H1 (cell line): ENCODE results near the gene TRIM75. TPM values are rescaled to one million over a fixed set of nuclear protein-coding genes. Genes with fewer than 3 reads are reported as not detected.

Experiments used
- CTCF ChIA-PET: fragments of 300-600 bp; sonication (Branson Sonifier 250); formaldehyde crosslinking; loops from one replicate; lab custom pipeline; 2021; ENCODE audit not compliant: partially characterized antibody; lab: Charles Lee
- POLR2A ChIA-PET: fragments of 300-600 bp; sonication (Branson Sonifier 250); formaldehyde crosslinking; loops from one replicate; lab custom pipeline; 2021; ENCODE audit warnings: inconsistent platforms; ENCODE audit not compliant: partially characterized antibody; lab: Charles Lee
- DNase-seq, 2 experiments: peaks; one replicate each; pipeline versions ENCODE4 v3.0.0 to v3.0.0-alpha.2; 2010 to 2022; ENCODE audit warnings: low spot score in 2 of 2, low read depth in 1 of 2, mixed read lengths in 1 of 2
- FAIRE-seq: peaks from 2 replicates; lab custom pipeline; 2011; peaks lifted over from hg19 to GRCh38; lab: Jason Lieb, UNC
- H2AFZ ChIP-seq: 2 replicates; pipeline ENCODE4 v1.8.1; 2012; ENCODE audit warnings: low read length, inconsistent platforms
- H2AK5ac ChIP-seq: 2 replicates; pipeline ENCODE4 v1.6.1; 2013; ENCODE audit warnings: low read depth, low read length
- H2BK120ac ChIP-seq: replicated peaks from 2 replicates; pipeline ENCODE3; 2013; ENCODE audit warnings: low read depth, low read length, inconsistent platforms
- H2BK12ac ChIP-seq: 2 replicates; pipeline ENCODE4 v1.6.1; 2013; ENCODE audit warnings: low read depth, low read length
- H2BK15ac ChIP-seq: 2 replicates; pipeline ENCODE4 v1.6.1; 2013; ENCODE audit warnings: low read length
- H2BK20ac ChIP-seq: 2 replicates; pipeline ENCODE4 v1.6.1; 2013; ENCODE audit warnings: low read length
- H2BK5ac ChIP-seq: 2 replicates; pipeline ENCODE4 v1.6.1; 2013; ENCODE audit warnings: low read depth, low read length
- H3K14ac ChIP-seq: 2 replicates; pipeline ENCODE4 v1.6.1; 2013; ENCODE audit warnings: inconsistent platforms; ENCODE audit not compliant: insufficient read length
- H3K18ac ChIP-seq: 2 replicates; pipeline ENCODE4 v1.6.1; 2013; ENCODE audit warnings: low read length; ENCODE audit errors: extremely low read depth
- H3K23ac ChIP-seq: 2 replicates; pipeline ENCODE4 v1.6.1; 2013; ENCODE audit warnings: inconsistent platforms; ENCODE audit not compliant: insufficient read length
- H3K23me2 ChIP-seq: 2 replicates; pipeline ENCODE4 v1.6.1; 2013; ENCODE audit warnings: low read depth, low read length
- H3K27ac ChIP-seq: 2 replicates; pipeline ENCODE4 v1.6.1; 2011; ENCODE audit warnings: low read depth, low read length, inconsistent platforms
- H3K27me3 ChIP-seq, 4 experiments: replicated peaks in 1 of 4; 1 replicate in 1 of 4; 2 replicates in 3 of 4; pipeline versions ENCODE4 v1.6.1 to v1.8.1; 2011 to 2013; ENCODE audit warnings: low read length in 3 of 4, mild to moderate bottlenecking in 3 of 4, inconsistent platforms in 2 of 4, mixed read lengths in 2 of 4, moderate library complexity in 1 of 4; ENCODE audit not compliant: control insufficient read depth in 3 of 4, insufficient read depth in 3 of 4; ENCODE audit errors: extremely low read depth in 1 of 4
- H3K36me3 ChIP-seq, 4 experiments: 2 replicates each; pipeline versions ENCODE4 v1.6.1 to v1.8.1; 2011 to 2013; ENCODE audit warnings: mild to moderate bottlenecking in 4 of 4, low read length in 3 of 4, moderate library complexity in 2 of 4, control low read depth in 1 of 4, inconsistent platforms in 1 of 4; ENCODE audit not compliant: insufficient read depth in 4 of 4, control insufficient read depth in 2 of 4
- H3K4ac ChIP-seq: replicated peaks from 2 replicates; pipeline ENCODE3; 2013; ENCODE audit warnings: low read length, low read depth, mixed read lengths, inconsistent platforms; ENCODE audit not compliant: insufficient read length
- H3K4me1 ChIP-seq, 4 experiments: replicated peaks in 1 of 4; 1 replicate in 1 of 4; 2 replicates in 3 of 4; pipeline versions ENCODE4 v1.6.1 to v1.8.1; 2011 to 2013; ENCODE audit warnings: low read length in 3 of 4, inconsistent platforms in 2 of 4, mixed read lengths in 1 of 4; ENCODE audit not compliant: insufficient read depth in 4 of 4, control insufficient read depth in 3 of 4
- H3K4me2 ChIP-seq, 2 experiments: 2 replicates each; pipeline versions ENCODE4 v1.6.1 to v1.8.1; 2011 to 2013; ENCODE audit warnings: low read depth in 2 of 2, low read length in 2 of 2, control low read depth in 1 of 2, inconsistent platforms in 1 of 2, mild to moderate bottlenecking in 1 of 2; ENCODE audit not compliant: insufficient read depth in 1 of 2
- H3K4me3 ChIP-seq, 4 experiments: fragments of 200-600, 300-600 bp in 1 of 4; sonication (generic), shearing (Covaris generic), sonication (Bioruptor Twin) in 1 of 4; 2 replicates each; pipeline versions ENCODE4 v1.5.1 to v1.8.1; 2011 to 2016; ENCODE audit warnings: low read length in 4 of 4, low read depth in 3 of 4, control low read depth in 2 of 4, inconsistent platforms in 2 of 4, mild to moderate bottlenecking in 2 of 4, mixed read lengths in 1 of 4, moderate library complexity in 1 of 4; ENCODE audit not compliant: insufficient read depth in 2 of 4; ENCODE audit errors: extremely low read depth in 1 of 4
- H3K56ac ChIP-seq: replicated peaks from 2 replicates; pipeline ENCODE3; 2013; ENCODE audit warnings: low read depth, mild to moderate bottlenecking, mixed read lengths, low read length, inconsistent platforms; ENCODE audit not compliant: insufficient read length
- H3K79me1 ChIP-seq: 2 replicates; pipeline ENCODE4 v1.6.1; 2013; ENCODE audit warnings: low read depth, low read length, control low read depth
- H3K79me2 ChIP-seq, 2 experiments: 2 replicates each; pipeline versions ENCODE4 v1.6.1 to v1.8.1; 2012 to 2013; ENCODE audit warnings: low read length in 2 of 2, mild to moderate bottlenecking in 2 of 2, inconsistent platforms in 1 of 2; ENCODE audit not compliant: insufficient read depth in 2 of 2, control insufficient read depth in 1 of 2
- H3K9ac ChIP-seq, 4 experiments: replicated peaks in 1 of 4; 1 replicate in 1 of 4; 2 replicates in 3 of 4; pipeline versions ENCODE4 v1.6.1 to v1.8.1; 2011 to 2013; ENCODE audit warnings: low read depth in 3 of 4, low read length in 3 of 4, control low read depth in 2 of 4, mild to moderate bottlenecking in 2 of 4, moderate library complexity in 2 of 4, inconsistent platforms in 1 of 4; ENCODE audit errors: extremely low read depth in 1 of 4
- H3K9me3 ChIP-seq, 2 experiments: 2 replicates each; pipeline versions ENCODE4 v1.6.1 to v1.8.1; 2012 to 2013; ENCODE audit warnings: mild to moderate bottlenecking in 2 of 2, moderate library complexity in 2 of 2, control low read depth in 1 of 2, inconsistent platforms in 1 of 2, low read depth in 1 of 2, low read length in 1 of 2, mixed read lengths in 1 of 2; ENCODE audit not compliant: insufficient read depth in 2 of 2
- H4K20me1 ChIP-seq, 2 experiments: replicated peaks in 1 of 2; 2 replicates each; pipeline versions ENCODE3 to v1.8.1; 2011 to 2013; ENCODE audit warnings: inconsistent platforms in 2 of 2, low read length in 2 of 2, mild to moderate bottlenecking in 1 of 2; ENCODE audit not compliant: insufficient read depth in 2 of 2, control insufficient read depth in 1 of 2
- H4K5ac ChIP-seq: 2 replicates; pipeline ENCODE4 v1.6.1; 2013; ENCODE audit warnings: low read length, low read depth, mixed read lengths, inconsistent platforms; ENCODE audit not compliant: insufficient read length
- H4K8ac ChIP-seq: 2 replicates; pipeline ENCODE4 v1.8.0; 2013; ENCODE audit warnings: mild to moderate bottlenecking, moderate library complexity, low read length, inconsistent platforms; ENCODE audit not compliant: insufficient read depth; ENCODE audit errors: extremely low read depth
- H4K91ac ChIP-seq: replicated peaks from 2 replicates; pipeline ENCODE3; 2013; ENCODE audit warnings: low read length, mixed read lengths, inconsistent platforms; ENCODE audit not compliant: insufficient read length
- ASH2L ChIP-seq: fragments of 200-600, 300-600 bp; sonication (generic); IDR thresholded peaks from one replicate; pipeline ENCODE4 v1.7.1; 2017; ENCODE audit warnings: low read length
- CTBP2 ChIP-seq: IDR thresholded peaks from 2 replicates; pipeline ENCODE4 v1.7.0; 2011; ENCODE audit warnings: borderline replicate concordance, mild to moderate bottlenecking, moderate library complexity, mixed read lengths, low read length; ENCODE audit not compliant: insufficient read depth, insufficient read length
- EP300 ChIP-seq, 2 experiments: IDR thresholded peaks; 1 replicate in 1 of 2; 2 replicates in 1 of 2; pipeline ENCODE4 v1.6.1; 2011 to 2012; ENCODE audit warnings: low read depth in 2 of 2, low read length in 2 of 2, mild to moderate bottlenecking in 2 of 2, borderline replicate concordance in 1 of 2, inconsistent platforms in 1 of 2, moderate library complexity in 1 of 2
- JUND ChIP-seq: IDR thresholded peaks from 2 replicates; pipeline ENCODE4 v1.6.1; 2011; ENCODE audit warnings: mild to moderate bottlenecking, improper control_type of control experiment, low read length
- POLR2A ChIP-seq, 2 experiments: IDR thresholded peaks; 1 replicate in 1 of 2; 2 replicates in 1 of 2; pipeline ENCODE4 v1.6.1; 2011; ENCODE audit warnings: low read depth in 2 of 2, low read length in 2 of 2, mild to moderate bottlenecking in 2 of 2; ENCODE audit errors: control extremely low read depth in 1 of 2
- POU5F1 ChIP-seq: IDR thresholded peaks from 2 replicates; pipeline ENCODE4 v1.6.1; 2011; ENCODE audit warnings: low read depth, mild to moderate bottlenecking, low read length, moderate library complexity
- RFX5 ChIP-seq: IDR thresholded peaks from 2 replicates; pipeline ENCODE4 v1.6.1; 2011; ENCODE audit warnings: low read depth, low read length, improper control_type of control experiment, borderline replicate concordance
- RNF2 ChIP-seq: fragments of 200-900, 300-1000 bp; sonication (generic); IDR thresholded peaks from 2 replicates; pipeline ENCODE4 v1.7.1; 2016; ENCODE audit warnings: borderline replicate concordance, low read depth, mild to moderate bottlenecking, antibody characterized with exemption, low read length; ENCODE audit not compliant: poor library complexity, severe bottlenecking; ENCODE audit errors: missing control alignments
- RXRA ChIP-seq: IDR thresholded peaks from 2 replicates; pipeline ENCODE4 v1.6.1; 2011; ENCODE audit warnings: low read depth, mild to moderate bottlenecking, low read length, moderate library complexity; ENCODE audit not compliant: insufficient read depth
- SIX5 ChIP-seq: IDR thresholded peaks from 2 replicates; pipeline ENCODE4 v1.6.1; 2011; ENCODE audit warnings: mild to moderate bottlenecking, low read depth, low read length
- SRF ChIP-seq: IDR thresholded peaks from 2 replicates; pipeline ENCODE4 v1.6.1; 2011; ENCODE audit warnings: mild to moderate bottlenecking, low read depth, low read length, moderate library complexity
- TAF7 ChIP-seq: optimal IDR thresholded peaks from 2 replicates; pipeline ENCODE3; 2011; ENCODE audit warnings: low read depth, mild to moderate bottlenecking, inconsistent platforms, low read length, moderate library complexity, borderline replicate concordance
- TBP ChIP-seq: IDR thresholded peaks from 2 replicates; pipeline ENCODE4 v1.6.1; 2011; ENCODE audit warnings: low read depth, low read length, improper control_type of control experiment
- TCF12 ChIP-seq: IDR thresholded peaks from 2 replicates; pipeline ENCODE4 v1.6.1; 2011; ENCODE audit warnings: low read depth, mild to moderate bottlenecking, low read length
- WGBS, 2 experiments: shearing (Covaris generic) in 1 of 2; methylation state at CpG; one replicate each; pipeline versions ENCODE4 v1.1.6 to v1.1.7; 2013 to 2015; ENCODE audit warnings: low lambda C conversion rate in 2 of 2, mixed read lengths in 2 of 2, inconsistent platforms in 1 of 2, low coverage in 1 of 2, missing lambda C conversion rate in 1 of 2; ENCODE audit not compliant: insufficient replicate concordance in 2 of 2, insufficient coverage in 1 of 2, insufficient read length in 1 of 2; ENCODE audit errors: extremely low coverage in 1 of 2, missing lambda C conversion rate in 1 of 2; 5-methylcytosine and 5-hydroxymethylcytosine counted together
- polyA plus RNA-seq, 7 experiments: library from polyadenylated mRNA; depleted of rRNA in 3 of 7; stranded (reverse) in 5 of 7; unstranded in 2 of 7; fragments of >200 nt in 5 of 7; fragments of 200-250 nt in 2 of 7; gene quantifications; 1 replicate in 5 of 7; 2 replicates in 1 of 7; 4 replicates in 1 of 7; pipeline versions ENCODE4 v1.2.1 to v1.2.3, GENCODE V29; 2011 to 2013; ENCODE audit warnings: missing spikeins in 2 of 7, mixed read lengths in 2 of 7
- total RNA-seq: library from RNA; stranded (reverse); fragmentation: NEBNext Ultra II Directional; extraction: Animal tissue kit (Norgen Biotek cat#: 25700); gene quantifications from 2 replicates; pipeline ENCODE4 v1.2.1, GENCODE V29; 2021

TRIM75 gene
- total and polyA plus RNA-seq, 2 of the 8 experiments (the other 6 are each of a cell fraction or from before 2014, with no cell fraction given), result not detected

DNA sequence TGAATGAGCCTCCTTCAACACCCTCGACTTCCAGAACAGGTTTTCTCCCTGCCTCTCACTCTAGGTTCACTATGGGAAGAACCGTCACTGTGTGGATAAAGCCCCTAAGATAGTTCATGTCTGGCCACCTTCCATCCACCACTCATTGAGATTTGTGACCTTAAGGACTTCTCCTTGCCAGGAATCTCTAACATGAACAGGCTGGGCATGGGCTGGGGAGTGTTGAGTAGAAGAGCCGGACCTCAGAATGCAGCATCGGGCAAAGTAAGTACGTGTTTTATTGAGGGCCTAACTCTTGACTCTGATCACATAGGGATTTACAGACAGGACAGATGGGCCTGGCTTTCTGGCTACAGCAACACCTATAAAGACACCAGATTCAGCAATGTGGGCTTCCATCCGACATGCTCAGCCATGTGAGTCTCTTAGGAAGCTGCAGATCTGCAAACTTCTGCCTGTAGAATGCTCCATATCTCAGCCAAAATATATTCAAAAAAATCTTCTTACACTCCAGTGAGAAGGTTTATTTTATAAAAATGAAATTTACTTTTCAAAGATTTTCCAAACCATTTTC is 48.2 kb upstream of the TRIM75 start:
- H3K79me2 ChIP-seq, result no peaks in the 10 kb centered on the region
- DNase-seq, result no peak
- H2BK5ac ChIP-seq, result no peak overlapping the region
- H3K4me2 ChIP-seq, result no peak overlapping the region
- ChIA-PET POLR2A (no interaction called here), CTCF (interaction anchor here (0.6 to 3.7 kb wide), 2 partner anchors 12 to 18 kb away, joined by 5 to 19 read pairs; no protein-coding TSS in a partner anchor)
- no peak overlapping the region for H3K14ac ChIP-seq
- H4K91ac ChIP-seq, result no peak overlapping the region
- no peak overlapping the region for H4K5ac ChIP-seq
- no peak overlapping the region for H3K56ac ChIP-seq
- no peak overlapping the region for H3K9ac ChIP-seq
- no peaks in the 10 kb centered on the region for H3K36me3 ChIP-seq
- H4K20me1 ChIP-seq, result no peaks in the 10 kb centered on the region
- H3K27me3 ChIP-seq, result no peaks in the 10 kb centered on the region
- H3K27ac ChIP-seq, result no peak overlapping the region
- H3K4ac ChIP-seq, result no peak overlapping the region
- no peak overlapping the region for H2BK12ac ChIP-seq
- H3K9me3 ChIP-seq, result no peaks in the 10 kb centered on the region
- H2AK5ac ChIP-seq, result no peak overlapping the region
- H2AFZ ChIP-seq, result no peak overlapping the region
- WGBS, 2 experiments, result 81% methylated on average over 6 of the region's 6 CpGs; no CpG with 5 or more reads in 1 of the 2 experiments
- no peaks in the 10 kb centered on the region for H3K23me2 ChIP-seq
- FAIRE-seq, result no peak
- H3K79me1 ChIP-seq, result no peaks in the 10 kb centered on the region
- H2BK120ac ChIP-seq, result no peak overlapping the region
- H2BK20ac ChIP-seq, result no peak overlapping the region
- H3K23ac ChIP-seq, result no peak overlapping the region
- no peak overlapping the region for H3K18ac ChIP-seq
- H2BK15ac ChIP-seq, result no peak overlapping the region
- H3K4me1 ChIP-seq, result no peaks in the 10 kb centered on the region
- H4K8ac ChIP-seq, result no peak overlapping the region
- no peak overlapping the region for H3K4me3 ChIP-seq
- TF ChIP-seq POU5F1 (no peak), ASH2L (no peak), TAF7 (no peak), JUND (no peak), TCF12 (no peak), SRF (no peak), POLR2A (IDR thresholded peaks at IDR 0.05; ENCODE audit: control extremely low read depth in 1 of 2, low read depth in 2 of 2, low read length in 2 of 2) (no peak), RFX5 (no peak), TBP (no peak), RXRA (no peak), SIX5 (no peak), EP300 (IDR thresholded peaks at IDR 0.05; ENCODE audit: borderline replicate concordance in 1 of 2, low read depth in 2 of 2, low read length in 2 of 2) (no peak), CTBP2 (no peak), RNF2 (no peak)
